GM19193 (cell line): ENCODE measurements around the gene ANGPTL2.

Source experiments
- POLR2A ChIP-seq: IDR thresholded peaks from 4 replicates; pipeline ENCODE4 v1.6.1; 2011; ENCODE audit not compliant: insufficient read depth, insufficient read length; ENCODE audit errors: extremely low read depth

The ANGPTL2 gene

DNA sequence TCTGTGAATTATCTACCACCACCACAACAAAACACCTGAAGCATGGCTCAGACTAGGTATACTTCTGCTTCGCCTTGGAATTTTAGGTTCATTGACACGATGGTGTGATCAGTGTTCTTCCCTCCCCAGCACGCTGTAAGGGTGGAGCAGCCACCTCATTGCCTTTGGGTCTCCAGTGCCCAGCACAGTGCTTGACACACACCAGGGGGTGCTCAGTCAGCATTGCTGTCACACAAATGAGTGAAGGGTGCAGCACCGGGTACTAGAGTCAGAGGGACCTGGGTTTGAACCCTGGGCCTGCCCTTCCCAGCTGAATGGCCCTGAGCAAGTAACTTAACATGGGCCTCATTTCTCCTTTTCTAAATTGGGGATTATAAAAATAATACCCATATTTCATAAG, 9.9 kb upstream of the ANGPTL2 start:
- TF ChIP-seq POLR2A = no peak

DNA sequence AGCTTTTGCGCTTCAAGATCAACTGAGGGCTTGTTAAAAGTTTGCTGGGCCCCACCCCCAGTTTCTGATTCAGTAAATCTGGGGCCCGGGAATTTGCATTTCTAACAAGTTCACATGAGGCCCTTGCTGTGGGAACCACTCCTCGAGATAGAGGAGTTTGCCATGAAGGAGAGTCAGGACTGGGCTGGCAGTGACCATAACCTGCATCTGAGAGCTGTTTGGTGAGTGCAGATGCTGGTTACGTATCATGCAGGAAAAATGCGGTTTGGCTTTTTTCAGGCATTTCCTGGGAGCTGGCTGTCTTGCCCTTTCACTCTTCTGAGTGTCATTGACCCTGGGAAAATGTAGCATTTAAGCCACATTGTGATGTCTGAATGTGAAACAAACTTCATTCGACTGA, 9.4 kb upstream of the ANGPTL2 start:
- no peak for TF ChIP-seq POLR2A

DNA sequence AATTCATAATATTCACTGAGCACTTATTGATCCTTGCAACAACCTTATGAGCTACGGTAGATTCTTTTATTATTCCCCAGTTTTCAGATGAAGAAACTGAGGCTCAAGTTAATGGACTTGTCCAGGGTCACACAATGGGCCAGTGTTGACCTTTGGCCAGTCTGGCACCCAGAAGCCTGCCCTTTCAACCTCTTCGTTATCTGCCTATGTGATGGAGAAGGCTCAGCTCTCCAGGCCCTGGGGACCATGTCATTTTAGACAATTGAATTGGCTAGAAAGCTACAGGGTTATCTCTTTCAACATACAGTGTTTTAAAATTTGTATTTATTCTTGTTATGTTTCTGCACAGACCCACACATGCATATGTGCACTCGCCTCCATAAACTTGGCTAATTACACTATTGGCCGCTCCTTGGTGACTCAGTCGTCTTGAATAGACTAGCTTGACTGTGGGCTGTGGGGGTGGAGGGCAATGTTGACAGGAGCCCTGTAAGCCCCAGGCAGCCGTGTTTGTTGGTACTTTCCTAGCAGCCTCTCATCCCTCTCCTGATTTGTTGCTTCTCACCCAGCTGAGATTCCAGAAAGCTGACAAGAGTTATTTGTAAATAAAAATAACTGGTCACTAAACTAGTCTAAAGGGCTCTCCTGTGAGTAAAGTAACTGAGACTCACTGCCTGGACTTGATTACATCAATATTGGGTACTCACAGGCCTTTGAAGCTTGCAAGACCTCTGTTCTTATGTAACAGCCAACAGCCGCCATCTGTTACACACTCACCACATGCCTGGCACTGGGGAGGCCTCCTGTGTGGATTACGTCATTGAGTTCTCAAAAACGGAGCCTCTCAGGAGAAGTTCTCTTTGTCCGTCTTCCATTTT, 8.5 kb upstream of the ANGPTL2 start:
- TF ChIP-seq POLR2A = no peak

DNA sequence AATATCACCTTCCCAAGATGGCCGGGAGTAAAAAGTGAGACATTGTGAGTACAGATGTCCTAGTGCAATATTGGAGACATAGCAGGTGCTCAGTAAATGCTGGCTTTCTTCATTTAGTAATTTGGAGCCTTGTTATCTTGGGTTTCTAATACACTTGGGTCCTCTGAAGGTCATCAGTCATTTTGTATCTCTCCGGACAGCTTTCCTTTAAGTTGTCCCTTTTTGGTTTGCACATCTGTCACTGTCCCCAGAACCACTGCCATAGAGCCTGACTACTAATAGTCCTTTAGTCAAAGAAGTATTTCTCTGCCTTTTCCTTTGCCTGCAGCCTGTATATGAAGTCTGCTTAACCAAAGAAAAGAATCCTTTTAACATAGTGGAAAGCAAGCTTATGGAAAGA, 7.8 kb upstream of the ANGPTL2 start:
- TF ChIP-seq POLR2A = no peak

DNA sequence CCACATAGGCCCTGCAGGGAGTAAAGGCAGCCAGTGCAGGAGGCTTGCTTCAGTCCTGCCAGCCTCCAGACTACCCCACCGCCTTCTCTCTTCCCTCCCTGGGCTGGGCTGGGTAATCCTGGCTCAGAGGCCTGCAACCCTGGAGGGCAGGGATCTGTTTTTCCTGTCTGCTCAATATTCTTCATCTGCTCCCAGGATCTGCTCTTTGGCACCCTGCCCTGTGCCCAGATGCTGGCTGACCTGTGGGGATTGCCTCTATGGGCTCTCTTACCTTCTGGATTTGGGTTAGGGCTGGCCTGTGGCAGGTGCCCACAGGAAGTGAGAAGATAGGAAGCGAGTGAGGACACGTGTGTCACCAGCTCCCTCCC, 7.3 kb upstream of the ANGPTL2 start:
- no peak for TF ChIP-seq POLR2A

DNA sequence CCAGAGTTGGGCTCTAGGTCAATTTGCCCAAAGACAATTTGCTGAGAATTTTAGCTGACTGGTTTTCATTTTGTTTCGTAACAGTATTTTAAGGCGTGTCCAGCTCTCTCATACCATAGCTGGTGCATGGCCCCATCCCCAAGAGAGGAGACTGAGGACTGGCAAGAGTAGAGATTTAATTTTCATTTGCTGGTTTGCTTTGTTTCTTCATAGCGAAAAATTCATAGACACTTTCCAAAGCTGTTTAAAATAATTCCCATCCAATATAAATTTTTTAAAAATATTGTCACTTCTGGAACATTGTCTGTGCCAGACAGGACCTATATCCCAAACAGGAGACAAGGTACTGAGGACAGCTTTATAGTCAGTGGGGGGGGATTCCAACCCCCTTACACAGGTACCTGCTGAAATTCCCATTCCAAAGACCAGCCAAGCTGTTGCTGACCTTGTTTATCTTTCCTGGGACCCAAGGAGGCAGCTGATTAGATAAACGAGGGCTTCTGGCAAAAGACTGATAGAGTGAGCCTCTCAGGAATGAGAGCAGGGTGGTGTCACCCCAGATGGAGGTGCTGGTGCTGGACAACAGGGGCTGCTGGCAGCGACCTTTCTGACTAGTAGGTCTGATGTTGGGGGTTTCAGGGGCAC, 6.8 kb upstream of the ANGPTL2 start:
- TF ChIP-seq POLR2A = no peak

DNA sequence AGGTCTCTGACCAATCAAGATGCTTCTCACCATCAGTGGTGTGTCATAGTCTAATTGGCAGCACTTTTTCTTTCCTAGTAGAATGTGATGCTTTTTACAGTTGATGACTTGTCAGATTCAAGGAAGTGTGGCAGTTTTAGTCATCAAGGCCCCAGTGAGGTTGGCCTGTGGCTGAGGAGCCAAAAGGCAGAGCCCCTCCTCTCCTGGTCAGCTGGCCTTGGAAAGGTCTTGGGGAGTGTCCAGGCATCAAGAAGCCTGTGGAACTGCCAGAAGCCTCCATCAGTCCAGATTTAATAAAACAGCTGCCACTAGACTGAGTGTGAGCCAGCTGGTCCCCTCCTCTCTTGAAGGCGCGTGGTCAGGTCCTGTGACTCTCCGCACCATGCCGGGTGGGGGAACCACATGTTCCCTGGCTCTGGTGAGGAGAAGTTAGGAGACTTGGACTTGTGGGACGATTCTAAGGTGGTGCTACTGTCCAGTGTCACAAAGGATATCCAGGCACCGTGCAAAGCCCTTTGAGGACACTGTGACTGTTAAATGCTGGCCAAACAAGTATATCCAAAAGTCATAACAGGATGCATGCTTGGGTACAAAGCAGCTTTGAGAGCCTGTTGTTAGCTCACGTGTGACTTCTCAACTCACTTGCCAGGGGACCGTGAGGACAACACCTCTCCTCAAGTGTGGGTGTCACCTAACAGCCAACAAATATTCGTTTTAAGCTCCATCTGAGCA, 6.1 kb upstream of the ANGPTL2 start:
- no peak for TF ChIP-seq POLR2A

DNA sequence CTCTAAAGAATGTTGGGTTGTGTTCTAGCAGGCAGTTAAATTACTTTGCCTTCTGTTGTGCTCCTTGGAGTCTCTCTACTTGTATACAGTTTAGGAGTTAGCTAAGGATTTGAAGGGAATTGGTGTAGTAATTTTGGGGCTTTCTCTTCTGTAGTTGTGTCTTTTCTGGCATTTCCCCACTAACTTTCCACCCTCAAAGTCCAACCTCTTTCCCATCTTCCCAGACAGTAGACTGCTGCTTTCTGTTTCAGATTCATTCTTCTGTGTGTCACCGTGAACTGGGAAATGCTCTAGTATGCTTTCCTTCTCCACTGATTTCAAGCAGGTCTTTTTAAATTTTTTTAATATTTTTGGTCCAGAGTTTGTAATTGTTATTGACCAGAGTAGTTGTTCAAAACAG, 4.5 kb upstream of the ANGPTL2 start:
- TF ChIP-seq POLR2A = no peak

DNA sequence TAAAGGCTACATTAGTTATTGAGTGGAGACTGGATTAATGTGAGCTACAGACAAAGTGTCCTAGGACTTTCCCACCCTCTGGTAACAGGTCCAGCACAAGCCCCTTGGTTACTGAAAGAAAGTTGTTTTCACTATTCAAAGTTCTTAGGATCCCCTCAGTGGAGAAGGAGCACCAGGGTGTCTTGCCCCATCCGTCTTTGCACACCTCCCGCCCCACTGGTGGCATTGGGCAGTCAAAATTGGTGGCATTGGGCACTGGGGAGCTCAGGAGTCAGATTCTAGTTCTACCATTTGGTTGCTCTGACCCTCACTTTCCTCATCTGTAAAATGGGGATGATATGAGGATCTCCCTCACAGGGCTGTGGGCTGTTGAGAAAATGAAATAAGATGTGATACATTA, 2.4 kb upstream of the ANGPTL2 start:
- no peak for TF ChIP-seq POLR2A

DNA sequence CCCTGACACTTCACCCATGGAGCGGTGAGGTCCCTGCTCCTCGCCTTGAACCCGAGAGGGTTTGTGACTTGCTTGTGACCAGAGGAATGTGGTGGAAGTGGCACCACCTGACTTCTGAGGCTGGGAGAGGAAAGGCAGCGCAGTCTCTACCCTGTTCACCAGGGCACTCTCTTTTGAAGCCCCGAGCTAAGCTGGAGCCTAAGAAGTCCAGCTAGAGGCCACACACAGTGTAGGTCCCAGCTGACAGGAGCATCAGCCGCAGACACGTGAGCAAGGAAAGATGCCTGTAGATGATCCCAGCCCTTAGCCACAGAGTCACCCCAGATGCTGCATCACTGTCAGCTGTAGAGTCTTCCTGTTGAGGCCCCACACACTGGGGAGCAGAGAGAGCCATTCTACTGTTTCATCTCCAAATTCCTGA, 1.7 kb upstream of the ANGPTL2 start:
- TF ChIP-seq POLR2A = no peak

DNA sequence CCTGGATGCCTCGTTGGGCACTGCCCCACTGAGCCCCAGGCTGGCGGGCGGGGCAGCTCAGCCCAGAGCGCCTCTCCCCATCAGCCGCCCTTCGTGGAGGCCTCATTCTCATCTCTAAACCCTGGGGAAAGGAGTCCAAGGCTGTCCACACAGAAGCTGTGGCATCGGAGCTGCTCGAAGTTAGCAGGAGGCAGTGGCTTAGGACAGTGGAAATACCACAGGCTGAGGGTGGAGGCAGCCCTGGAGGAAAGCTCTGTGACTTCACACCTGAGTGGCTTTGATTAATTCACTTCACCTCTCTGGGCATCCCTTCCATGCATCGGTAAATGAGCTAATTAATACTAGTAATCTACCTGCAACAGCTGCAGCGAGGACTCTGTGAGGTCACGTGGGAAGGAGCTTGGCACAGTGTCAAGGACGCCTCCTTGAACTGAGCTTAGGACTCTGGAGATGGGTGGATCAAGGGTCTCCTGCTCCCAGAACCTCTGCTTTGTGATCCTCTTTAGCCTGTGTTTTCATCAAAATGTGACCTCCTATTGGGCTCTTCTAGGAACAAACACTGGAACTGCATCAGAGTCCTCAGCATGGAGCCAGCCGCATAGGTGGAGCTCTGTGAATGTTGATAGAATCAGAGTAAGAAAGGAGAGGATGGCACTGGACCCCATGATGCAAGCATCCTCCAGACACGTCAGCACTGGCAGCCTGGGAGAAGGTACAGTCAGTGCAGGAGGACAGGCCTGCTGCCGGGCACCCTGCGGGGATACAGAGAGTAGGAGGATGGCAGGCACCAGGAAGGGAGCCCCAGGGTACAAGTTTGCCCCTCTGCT, 842 bp upstream of the ANGPTL2 start:
- TF ChIP-seq POLR2A = no peak

DNA sequence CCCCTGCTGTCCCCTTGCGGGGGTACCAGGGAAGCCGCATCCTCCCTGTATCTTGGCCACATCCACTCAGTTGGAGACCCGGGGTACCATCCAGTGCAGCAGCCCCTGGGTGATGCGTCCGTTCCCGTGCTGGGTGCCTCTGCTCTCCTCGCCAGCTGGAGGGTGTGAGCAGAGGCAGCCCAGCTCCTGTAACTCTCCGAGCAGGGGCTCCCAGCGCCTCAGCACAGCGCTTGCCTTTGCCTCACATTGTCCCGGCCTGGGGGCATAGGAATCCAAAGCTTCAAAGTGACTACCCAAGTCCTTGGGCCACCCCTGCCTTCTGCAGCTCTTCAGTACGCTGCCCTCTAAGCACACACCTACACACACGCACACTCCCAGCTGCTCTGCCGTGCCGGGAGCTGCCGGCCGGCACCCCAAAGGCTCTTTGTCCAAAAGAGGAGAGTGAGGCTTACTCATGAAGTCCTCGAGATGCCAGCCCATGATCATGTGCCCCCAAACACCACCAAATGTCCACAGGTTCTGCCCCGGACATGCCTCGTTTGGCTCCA, 733 bp downstream of the ANGPTL2 start:
- no peak for TF ChIP-seq POLR2A

DNA sequence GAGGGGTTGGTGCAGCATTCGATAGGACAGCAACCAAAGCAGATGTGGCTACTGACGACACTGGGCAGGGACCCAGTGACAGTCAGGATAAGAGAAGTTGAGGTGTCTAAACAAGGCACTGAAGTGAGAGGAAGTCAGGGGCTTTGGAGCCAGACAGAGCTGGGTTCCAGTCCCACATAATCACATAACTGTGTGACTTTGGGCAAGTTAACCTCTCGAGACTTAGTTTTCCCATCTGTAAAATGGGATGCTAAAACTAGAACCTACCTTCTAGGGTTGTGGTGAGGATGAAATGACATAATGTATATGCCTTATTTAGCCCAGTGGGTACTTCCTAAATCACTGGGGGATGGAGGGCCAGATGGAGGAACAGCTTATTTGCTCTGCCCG, 3.1 kb downstream of the ANGPTL2 start:
- TF ChIP-seq POLR2A = no peak

DNA sequence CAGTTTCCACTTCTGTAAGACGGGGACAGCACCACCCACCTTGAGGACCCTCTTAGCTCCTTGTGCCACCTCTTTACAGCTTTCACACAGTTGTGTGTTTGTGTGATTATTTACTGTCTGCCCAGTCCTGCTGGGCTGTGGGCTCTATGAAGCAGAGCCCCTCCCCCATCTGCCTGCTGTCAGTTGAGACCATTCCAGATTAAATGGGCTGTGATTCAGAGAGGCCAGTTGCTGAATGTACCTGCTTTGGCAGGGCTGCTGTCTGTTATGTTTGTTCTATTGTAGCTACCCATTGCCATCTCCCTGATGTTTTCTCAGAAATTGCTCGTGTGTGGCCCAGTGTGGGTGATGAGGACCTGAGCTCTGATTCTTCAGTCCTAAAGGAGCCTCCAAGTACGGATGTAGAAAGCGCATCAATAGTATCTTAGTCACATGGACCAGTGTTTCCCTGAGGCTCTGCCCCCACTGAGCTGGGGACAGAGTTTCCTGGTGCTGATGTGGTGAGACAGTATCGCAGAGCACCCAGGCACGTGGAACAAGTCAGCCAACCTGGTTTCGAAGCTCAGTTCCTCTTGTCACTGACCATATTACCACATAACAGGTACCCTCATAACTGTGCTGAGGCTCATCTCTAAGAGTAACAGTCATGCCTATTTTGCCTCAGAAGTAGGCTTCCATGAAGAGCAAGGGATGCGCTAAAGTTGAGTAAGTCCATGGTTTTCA, 3.7 kb downstream of the ANGPTL2 start:
- TF ChIP-seq POLR2A = no peak

DNA sequence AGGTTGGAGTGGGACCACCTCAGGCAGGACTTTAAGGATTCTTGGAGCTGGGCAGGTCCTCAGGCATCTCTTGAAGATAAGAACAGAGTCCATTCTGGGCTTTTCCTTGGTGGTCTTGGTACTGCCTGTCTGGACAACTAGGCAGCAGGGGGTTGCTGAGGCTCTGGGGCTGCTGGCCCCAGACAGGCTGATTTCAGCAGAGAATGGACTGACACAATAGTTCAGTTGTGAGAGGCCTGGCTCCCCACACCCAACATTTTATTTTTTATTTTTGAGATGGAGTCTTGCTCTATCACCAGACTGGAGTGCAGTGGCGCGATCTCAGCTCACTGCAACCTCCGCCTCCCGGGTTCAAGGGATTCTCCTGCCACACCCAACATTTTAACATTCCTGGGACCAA, 4.6 kb downstream of the ANGPTL2 start:
- no peak for TF ChIP-seq POLR2A

DNA sequence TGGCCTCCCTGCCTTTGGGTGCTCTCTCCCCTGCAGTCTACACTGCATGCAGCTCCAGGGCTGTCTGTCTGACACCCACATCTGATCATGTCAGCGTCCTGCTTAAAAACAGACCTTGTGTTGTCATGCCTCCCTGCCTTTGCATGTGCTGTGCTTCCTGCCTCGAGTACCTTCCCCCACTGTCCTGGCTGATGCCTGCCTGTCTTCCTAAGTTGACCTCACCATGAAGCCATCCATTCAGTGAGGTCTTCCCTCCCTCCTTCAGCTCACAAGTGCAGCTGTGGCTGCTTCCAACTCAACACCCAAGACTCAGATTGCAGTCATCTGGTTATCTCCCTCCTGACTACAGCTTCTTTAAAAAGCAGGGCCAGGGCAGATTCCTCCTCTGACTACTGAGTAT, 5.5 kb downstream of the ANGPTL2 start:
- TF ChIP-seq POLR2A = no peak
